Eye (tissue), 1 donor: ENCODE data around the gene LCK.
A peak's percentile ranks its signal among the peaks of the same experiment; 100 is the strongest.
"Not testable (repeated sequence)": the region's sequence is repeated elsewhere in the genome, so short reads cannot be mapped to it uniquely, and the experiment has no call there.

Experiments used
- DNase-seq: peaks from one replicate; pipeline ENCODE4 v3.0.0-alpha.2; 2015

The LCK gene

GRCh38 chr1:32240140-32240951 is 10.7 kb upstream of the LCK start:
- peak; percentile 90 for DNase-seq

- peak; percentile 87 for DNase-seq
These were observed 9.9 kb upstream of the LCK start for GRCh38 chr1:32241001-32241763.

GRCh38 chr1:32242341-32242851 is 8.7 kb upstream of the LCK start:
- peak; percentile 65 for DNase-seq

- no peak for DNase-seq
These were observed 4.2 kb upstream of the LCK start, which contains the start of gene FAM167B for GRCh38 chr1:32246888-32247273. Gene FAM167B, plus strand, starts transcription at chr1:32247222. Its CDS starts 200 bp downstream, at chr1:32247422.

GRCh38 chr1:32247452-32247851 is 3.6 kb upstream of the LCK start:
- no peak for DNase-seq

GRCh38 chr1:32247983-32248889 is 2.8 kb upstream of the LCK start:
- DNase-seq: peak; percentile 87

GRCh38 chr1:32249831-32250525 is 1.1 kb upstream of the LCK start:
- DNase-seq: peak; percentile 78

- DNase-seq: no peak
These were observed 4.3 kb downstream of the LCK start for GRCh38 chr1:32255072-32256071.

GRCh38 chr1:32256473-32257226 is 5.6 kb downstream of the LCK start:
- no peak for DNase-seq

- DNase-seq: no peak
These were observed 6.1 kb downstream of the LCK start for GRCh38 chr1:32257227-32257508.

- DNase-seq: not testable (repeated sequence)
These were observed 12.2 kb downstream of the LCK start for GRCh38 chr1:32263236-32263593.

GRCh38 chr1:32263744-32264143 is 12.7 kb downstream of the LCK start:
- no peak for DNase-seq

GRCh38 chr1:32265846-32266245 is 14.8 kb downstream of the LCK start:
- DNase-seq: no peak

- DNase-seq: no peak
These were observed 16.0 kb downstream of the LCK start for GRCh38 chr1:32266921-32267591.

- DNase-seq: no peak
These were observed 18.7 kb downstream of the LCK start for GRCh38 chr1:32269744-32270143.

- DNase-seq: no peak
These were observed 21.7 kb downstream of the LCK start for GRCh38 chr1:32272557-32273390.

GRCh38 chr1:32273391-32274208 is 22.5 kb downstream of the LCK start:
- DNase-seq: no peak
